HepG2 (cell line): ENCODE data around the gene NXPE3. TPM values are rescaled to one million over a fixed set of nuclear protein-coding genes. Genes with fewer than 3 reads are reported as not detected.
A peak's percentile ranks its signal among the peaks of the same experiment; 100 is the strongest.

ENCODE experiments used
- ATAC-seq: fragments of 200-7000 bp; cut with Tn5 transposase; 3 replicates; pipeline ENCODE4 v1.9.1; 2020; ENCODE audit warnings: mild to moderate bottlenecking, moderate library complexity
- BruUV-seq: library from RNA; stranded (reverse); fragments of 400-500 nt; replicated peaks from 2 replicates; lab custom pipeline; 2021; lab: Mats Ljungman, UMichigan
- CTCF ChIA-PET: fragments of 300-600 bp; formaldehyde crosslinking; extraction: SDS; loops from one replicate; lab custom pipeline; 2021; ENCODE audit warnings: low total read pairs, inconsistent platforms, low intra/inter-chr PET ratio; lab: Yijun Ruan, JAX
- POLR2A ChIA-PET: fragments of 350-600 bp; sonication (Branson Sonifier 250); formaldehyde crosslinking; loops from one replicate; lab custom pipeline; 2020; ENCODE audit warnings: antibody characterized with exemption, inconsistent platforms; lab: Yijun Ruan, JAX
- DNase-seq: peaks from one replicate; pipeline ENCODE4 v3.0.0-alpha.2; 2015; ENCODE audit warnings: low spot score
- FAIRE-seq: peaks from 3 replicates; lab custom pipeline; 2011; peaks lifted over from hg19 to GRCh38; lab: Jason Lieb, UNC
- H2AFZ ChIP-seq: one replicate; pipeline ENCODE4 v1.6.1; 2011; ENCODE audit warnings: low read length, inconsistent platforms
- H3K27ac ChIP-seq: fragments of 300-600 bp; 3 replicates; pipeline ENCODE4 v1.8.0; 2011; ENCODE audit warnings: mixed run types, mild to moderate bottlenecking, mixed read lengths, low read length, inconsistent platforms; ENCODE audit not compliant: insufficient read depth; ENCODE audit errors: extremely low read length
- H3K27me3 ChIP-seq, 2 experiments: fragments of 200-600 bp in 1 of 2; 2 replicates in 1 of 2; 3 replicates in 1 of 2; pipeline versions ENCODE4 v1.6.0 to v1.8.0; 2011; ENCODE audit warnings: low read length in 2 of 2, mild to moderate bottlenecking in 2 of 2, moderate library complexity in 2 of 2, inconsistent platforms in 1 of 2; ENCODE audit not compliant: insufficient read depth in 2 of 2, control insufficient read depth in 1 of 2
- H3K36me3 ChIP-seq, 2 experiments: fragments of 200-600 bp in 1 of 2; replicated peaks in 1 of 2; 2 replicates in 1 of 2; 3 replicates in 1 of 2; pipeline versions ENCODE4 v1.5.1 to v1.8.0; 2011; ENCODE audit warnings: low read length in 2 of 2, inconsistent platforms in 1 of 2; ENCODE audit not compliant: insufficient read depth in 2 of 2, control insufficient read depth in 1 of 2
- H3K4me1 ChIP-seq: 2 replicates; pipeline ENCODE4 v1.5.1; 2012; ENCODE audit warnings: low read length, inconsistent platforms; ENCODE audit not compliant: insufficient read depth
- H3K4me2 ChIP-seq: 2 replicates; pipeline ENCODE4 v1.6.0; 2011; ENCODE audit warnings: low read depth, low read length, inconsistent platforms
- H3K4me3 ChIP-seq, 3 experiments: fragments of 200-600 bp in 1 of 3; sonication (generic), shearing (Covaris generic) in 1 of 3; replicated peaks in 1 of 3; 2 replicates each; pipeline ENCODE4 v1.5.1; 2011 to 2016; ENCODE audit warnings: low read length in 3 of 3, inconsistent platforms in 2 of 3, low read depth in 2 of 3, mild to moderate bottlenecking in 2 of 3, control low read depth in 1 of 3, mixed read lengths in 1 of 3; ENCODE audit not compliant: insufficient read depth in 1 of 3
- H3K79me2 ChIP-seq: one replicate; pipeline ENCODE4 v1.6.1; 2011; ENCODE audit warnings: low read length, inconsistent platforms; ENCODE audit not compliant: insufficient read depth
- H3K9ac ChIP-seq: 2 replicates; pipeline ENCODE4 v1.6.0; 2011; ENCODE audit warnings: mild to moderate bottlenecking, low read depth, low read length, inconsistent platforms; ENCODE audit not compliant: insufficient read depth
- H3K9me3 ChIP-seq: 2 replicates; pipeline ENCODE4 v1.5.1; 2012; ENCODE audit warnings: mild to moderate bottlenecking, low read length
- H4K20me1 ChIP-seq: 2 replicates; pipeline ENCODE4 v1.6.0; 2011; ENCODE audit warnings: inconsistent platforms, mild to moderate bottlenecking, low read length, moderate library complexity; ENCODE audit not compliant: insufficient read depth
- HNRNPLL ChIP-seq: fragments of 200-400 bp; formaldehyde crosslinking; IDR thresholded peaks from 2 replicates; pipeline ENCODE4 v1.6.1; 2017; ENCODE audit warnings: mild to moderate bottlenecking, low read depth, low read length; ENCODE audit not compliant: poor library complexity, severe bottlenecking
- MAZ ChIP-seq, 2 experiments: sonication (generic) in 1 of 2; formaldehyde crosslinking in 1 of 2; IDR thresholded peaks; 2 replicates each; pipeline versions ENCODE4 v1.5.0 to v1.6.1; 2012 to 2020; ENCODE audit warnings: low read depth in 2 of 2, mild to moderate bottlenecking in 2 of 2, borderline replicate concordance in 1 of 2, improper control_type of control experiment in 1 of 2, low read length in 1 of 2, missing genetic modification reagents in 1 of 2, moderate library complexity in 1 of 2
- MTF2 ChIP-seq: sonication (generic); formaldehyde crosslinking; IDR thresholded peaks from 2 replicates; pipeline ENCODE4 v1.5.0; 2020; ENCODE audit warnings: missing genetic modification reagents, borderline replicate concordance
- RBAK ChIP-seq: sonication (generic); formaldehyde crosslinking; IDR thresholded peaks from 2 replicates; pipeline ENCODE4 v1.5.1; 2020; ENCODE audit warnings: mild to moderate bottlenecking, missing genetic modification reagents
- RXRB ChIP-seq: IDR thresholded peaks from 2 replicates; pipeline ENCODE4 v1.6.1; 2016; ENCODE audit warnings: borderline replicate concordance, missing genetic modification reagents, missing compliant biosample characterization
- SYNCRIP ChIP-seq: fragments of 200-400 bp; formaldehyde crosslinking; IDR thresholded peaks from 2 replicates; pipeline ENCODE4 v1.6.1; 2018; ENCODE audit warnings: mild to moderate bottlenecking, low read depth, low read length; ENCODE audit not compliant: insufficient read depth
- YEATS4 ChIP-seq: sonication (generic); formaldehyde crosslinking; IDR thresholded peaks from 2 replicates; pipeline ENCODE4 v1.4.0; 2020; ENCODE audit warnings: missing genetic modification reagents, borderline replicate concordance
- YY1 ChIP-seq: IDR thresholded peaks from 2 replicates; pipeline ENCODE4 v1.6.1; 2011; ENCODE audit warnings: low read length, low read depth, moderate library complexity, mild to moderate bottlenecking; ENCODE audit not compliant: insufficient read depth, insufficient replicate concordance
- ZNF558 ChIP-seq: sonication (generic); formaldehyde crosslinking; IDR thresholded peaks from 2 replicates; pipeline ENCODE4 v1.9.0; 2022; ENCODE audit warnings: mild to moderate bottlenecking, missing genetic modification reagents, borderline replicate concordance
- WGBS: methylation state at CpG from one replicate; pipeline ENCODE4 v1.1.6; 2017; ENCODE audit warnings: low lambda C conversion rate; 5-methylcytosine and 5-hydroxymethylcytosine counted together
- in situ Hi-C: cut with HindIII; loops from 2 replicates; pipeline ENCODE4 v1.10.0; 2017; ENCODE audit warnings: low pct_unique_long_range_greater_than_20kb; ENCODE audit not compliant: extremely low pct_ligation_motif_present
- intact Hi-C: fragments of 100-400 bp; cut with micrococcal nuclease; formaldehyde crosslinking; loops from one replicate; pipeline ENCODE4 v1.10.0; 2022; ENCODE audit not compliant: unreplicated experiment
- polyA plus RNA-seq, 8 experiments: library from polyadenylated mRNA; depleted of rRNA in 3 of 8; stranded (reverse) in 7 of 8; unstranded in 1 of 8; fragments of >200 nt; fragmentation: Illumina TruSeq in 4 of 8; extraction: Trizol in 4 of 8; gene quantifications; 2 replicates each; pipeline versions ENCODE4 v1.2.1 to v1.2.3, GENCODE V29; 2011 to 2016; ENCODE audit warnings: low read depth in 4 of 8, missing spikeins in 1 of 8, mixed read lengths in 1 of 8; ENCODE audit not compliant: insufficient read depth in 1 of 8
- total RNA-seq, 5 experiments: library from RNA; depleted of rRNA; stranded (reverse); fragments of >200 nt; fragmentation: Illumina TruSeq; extraction: Trizol; gene quantifications; 2 replicates each; pipeline ENCODE4 v1.2.3, GENCODE V29; 2016; ENCODE audit warnings: low read depth in 1 of 5
- TF ChIP-seq, protein P1 (sequence below): sonication (generic); formaldehyde crosslinking; IDR thresholded peaks from 2 replicates; pipeline ENCODE4 v1.4.0; 2020; ENCODE audit warnings: mild to moderate bottlenecking, missing genetic modification reagents
- TF ChIP-seq, protein P2 (sequence below): sonication (generic); formaldehyde crosslinking; IDR thresholded peaks from 2 replicates; pipeline ENCODE4 v1.4.0; 2020; ENCODE audit warnings: missing genetic modification reagents
- TF ChIP-seq, protein P3 (sequence below): IDR thresholded peaks from 2 replicates; pipeline ENCODE4 v1.6.1; 2016; ENCODE audit warnings: missing compliant biosample characterization, missing genetic modification reagents, borderline replicate concordance

The NXPE3 gene
- total and polyA plus RNA-seq, 2 of the 13 experiments (the other 11 are each of a cell fraction or from before 2014, with no cell fraction given): 3.5 to 4.7 TPM

DNA sequence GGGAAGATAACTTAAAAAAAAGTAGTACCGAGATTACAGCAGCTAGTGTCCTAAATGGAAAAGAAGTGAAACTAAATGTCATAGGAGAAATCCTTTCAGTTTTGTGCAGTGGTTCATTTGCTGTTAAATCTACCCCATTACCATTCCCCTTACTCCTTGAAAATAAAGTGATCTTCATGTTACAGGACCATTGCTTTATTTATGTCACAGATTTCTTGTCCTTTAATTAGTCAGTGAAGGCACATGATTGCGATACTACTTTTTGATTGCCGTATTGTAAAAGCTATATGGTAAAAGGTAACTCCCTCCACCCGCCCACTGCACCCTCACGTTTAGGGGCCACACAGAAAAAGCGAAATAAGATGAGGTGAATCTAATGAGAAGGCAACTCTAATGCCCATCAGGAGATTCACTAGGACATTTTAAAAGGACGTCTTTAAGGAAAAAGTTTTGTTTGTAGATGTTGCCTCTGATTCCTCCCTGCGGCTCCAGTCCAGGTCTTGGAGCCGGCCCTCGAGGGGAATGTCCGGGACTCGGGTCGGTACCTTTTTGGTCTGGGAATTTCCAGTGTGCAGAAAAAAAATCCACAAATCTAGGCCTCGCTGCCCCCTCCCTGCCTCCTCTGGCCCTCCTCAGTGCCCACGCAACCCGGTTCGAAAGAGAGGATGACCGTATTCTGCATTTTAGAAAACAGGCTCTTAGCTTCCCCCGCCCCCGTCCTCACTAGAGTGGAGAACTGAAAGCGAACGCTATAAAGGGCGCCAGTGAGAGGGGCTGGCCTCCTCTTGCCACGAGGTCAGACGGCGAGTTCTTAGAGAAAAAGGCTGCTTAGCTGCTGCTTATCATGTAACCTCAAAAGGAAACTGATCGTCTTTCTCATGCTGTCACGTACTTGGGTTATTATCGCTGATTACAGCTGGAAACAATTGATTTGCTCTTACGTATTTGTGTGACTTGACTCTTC is 48.5 kb downstream of the NXPE3 start:
- TSS peak; percentile 91 for BruUV-seq
- Histone ChIP-seq H3K9ac (peak overlapping the region; percentile 74), H3K4me2 (peak overlapping the region; percentile 83), H3K27ac (peak overlapping the region; percentile 64), H3K79me2 (no peaks in the 10 kb centered on the region), H3K36me3 (no peaks in the 10 kb centered on the region), H3K9me3 (no peaks in the 10 kb centered on the region), H3K4me1 (peaks cover 29% of the 10 kb centered on the region), H3K27me3 (no peaks in the 10 kb centered on the region), H4K20me1 (no peaks in the 10 kb centered on the region), H3K4me3 (peak overlapping the region; percentile 57 to 73 (median 59)), H2AFZ (peak overlapping the region; percentile 92)
- in situ Hi-C loops: no loop called here
- intact Hi-C loops: loop anchor here (1.0 kb wide), 2 partner anchors 21 to 25 kb away; no protein-coding TSS in a partner anchor
- DNase-seq (peak; percentile 59), ATAC-seq (peak; percentile 95), FAIRE-seq (no peak)
- 10% methylated on average over 22 of the region's 30 CpGs for WGBS
- CTCF ChIA-PET: no interaction called here
- POLR2A ChIA-PET: interaction anchor here (0.8 to 2.1 kb wide), 10 partner anchors 11 to 48 kb away, joined by 3 to 32 read pairs (median 3); partner anchors contain the start of genes NFKBIZ and NXPE3
- no peak for TF ChIP-seq SYNCRIP
- no peak for TF ChIP-seq HNRNPLL
- peak; percentile 20; the same call in 1 of the 2 replicates for TF ChIP-seq ZNF558 (CRISPR knock-in tag)
- TF ChIP-seq, protein P1, sequence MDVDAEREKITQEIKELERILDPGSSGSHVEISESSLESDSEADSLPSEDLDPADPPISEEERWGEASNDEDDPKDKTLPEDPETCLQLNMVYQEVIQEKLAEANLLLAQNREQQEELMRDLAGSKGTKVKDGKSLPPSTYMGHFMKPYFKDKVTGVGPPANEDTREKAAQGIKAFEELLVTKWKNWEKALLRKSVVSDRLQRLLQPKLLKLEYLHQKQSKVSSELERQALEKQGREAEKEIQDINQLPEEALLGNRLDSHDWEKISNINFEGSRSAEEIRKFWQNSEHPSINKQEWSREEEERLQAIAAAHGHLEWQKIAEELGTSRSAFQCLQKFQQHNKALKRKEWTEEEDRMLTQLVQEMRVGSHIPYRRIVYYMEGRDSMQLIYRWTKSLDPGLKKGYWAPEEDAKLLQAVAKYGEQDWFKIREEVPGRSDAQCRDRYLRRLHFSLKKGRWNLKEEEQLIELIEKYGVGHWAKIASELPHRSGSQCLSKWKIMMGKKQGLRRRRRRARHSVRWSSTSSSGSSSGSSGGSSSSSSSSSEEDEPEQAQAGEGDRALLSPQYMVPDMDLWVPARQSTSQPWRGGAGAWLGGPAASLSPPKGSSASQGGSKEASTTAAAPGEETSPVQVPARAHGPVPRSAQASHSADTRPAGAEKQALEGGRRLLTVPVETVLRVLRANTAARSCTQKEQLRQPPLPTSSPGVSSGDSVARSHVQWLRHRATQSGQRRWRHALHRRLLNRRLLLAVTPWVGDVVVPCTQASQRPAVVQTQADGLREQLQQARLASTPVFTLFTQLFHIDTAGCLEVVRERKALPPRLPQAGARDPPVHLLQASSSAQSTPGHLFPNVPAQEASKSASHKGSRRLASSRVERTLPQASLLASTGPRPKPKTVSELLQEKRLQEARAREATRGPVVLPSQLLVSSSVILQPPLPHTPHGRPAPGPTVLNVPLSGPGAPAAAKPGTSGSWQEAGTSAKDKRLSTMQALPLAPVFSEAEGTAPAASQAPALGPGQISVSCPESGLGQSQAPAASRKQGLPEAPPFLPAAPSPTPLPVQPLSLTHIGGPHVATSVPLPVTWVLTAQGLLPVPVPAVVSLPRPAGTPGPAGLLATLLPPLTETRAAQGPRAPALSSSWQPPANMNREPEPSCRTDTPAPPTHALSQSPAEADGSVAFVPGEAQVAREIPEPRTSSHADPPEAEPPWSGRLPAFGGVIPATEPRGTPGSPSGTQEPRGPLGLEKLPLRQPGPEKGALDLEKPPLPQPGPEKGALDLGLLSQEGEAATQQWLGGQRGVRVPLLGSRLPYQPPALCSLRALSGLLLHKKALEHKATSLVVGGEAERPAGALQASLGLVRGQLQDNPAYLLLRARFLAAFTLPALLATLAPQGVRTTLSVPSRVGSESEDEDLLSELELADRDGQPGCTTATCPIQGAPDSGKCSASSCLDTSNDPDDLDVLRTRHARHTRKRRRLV (CRISPR knock-in tag): no peak
- 0 out of 2 replicates have a peak, but pooled peaks have one; percentile 45 for TF ChIP-seq YEATS4 (CRISPR knock-in tag)
- TF ChIP-seq, protein P2, sequence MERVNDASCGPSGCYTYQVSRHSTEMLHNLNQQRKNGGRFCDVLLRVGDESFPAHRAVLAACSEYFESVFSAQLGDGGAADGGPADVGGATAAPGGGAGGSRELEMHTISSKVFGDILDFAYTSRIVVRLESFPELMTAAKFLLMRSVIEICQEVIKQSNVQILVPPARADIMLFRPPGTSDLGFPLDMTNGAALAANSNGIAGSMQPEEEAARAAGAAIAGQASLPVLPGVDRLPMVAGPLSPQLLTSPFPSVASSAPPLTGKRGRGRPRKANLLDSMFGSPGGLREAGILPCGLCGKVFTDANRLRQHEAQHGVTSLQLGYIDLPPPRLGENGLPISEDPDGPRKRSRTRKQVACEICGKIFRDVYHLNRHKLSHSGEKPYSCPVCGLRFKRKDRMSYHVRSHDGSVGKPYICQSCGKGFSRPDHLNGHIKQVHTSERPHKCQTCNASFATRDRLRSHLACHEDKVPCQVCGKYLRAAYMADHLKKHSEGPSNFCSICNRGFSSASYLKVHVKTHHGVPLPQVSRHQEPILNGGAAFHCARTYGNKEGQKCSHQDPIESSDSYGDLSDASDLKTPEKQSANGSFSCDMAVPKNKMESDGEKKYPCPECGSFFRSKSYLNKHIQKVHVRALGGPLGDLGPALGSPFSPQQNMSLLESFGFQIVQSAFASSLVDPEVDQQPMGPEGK (CRISPR knock-in tag): peak; percentile 50
- no peak for TF ChIP-seq RBAK (CRISPR knock-in tag)
- TF ChIP-seq RXRB (CRISPR knock-in tag): 0 out of 2 replicates have a peak, but pooled peaks have one; percentile 16
- no peak for TF ChIP-seq MTF2 (CRISPR knock-in tag)
- TF ChIP-seq YY1: no peak
- TF ChIP-seq, protein P3, sequence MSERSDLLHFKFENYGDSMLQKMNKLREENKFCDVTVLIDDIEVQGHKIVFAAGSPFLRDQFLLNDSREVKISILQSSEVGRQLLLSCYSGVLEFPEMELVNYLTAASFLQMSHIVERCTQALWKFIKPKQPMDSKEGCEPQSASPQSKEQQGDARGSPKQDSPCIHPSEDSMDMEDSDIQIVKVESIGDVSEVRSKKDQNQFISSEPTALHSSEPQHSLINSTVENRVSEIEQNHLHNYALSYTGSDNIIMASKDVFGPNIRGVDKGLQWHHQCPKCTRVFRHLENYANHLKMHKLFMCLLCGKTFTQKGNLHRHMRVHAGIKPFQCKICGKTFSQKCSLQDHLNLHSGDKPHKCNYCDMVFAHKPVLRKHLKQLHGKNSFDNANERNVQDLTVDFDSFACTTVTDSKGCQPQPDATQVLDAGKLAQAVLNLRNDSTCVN: no peak
- no peak for TF ChIP-seq MAZ (IDR thresholded peaks at IDR 0.05; ENCODE audit: borderline replicate concordance, low read depth, low read length)
- TF ChIP-seq MAZ (CRISPR knock-in tag; IDR thresholded peaks at IDR 0.05; ENCODE audit: low read depth): no peak
